Measurements from ENCODE around the gene PYCR2. TPM values are rescaled to one million over a fixed set of nuclear protein-coding genes. Genes with fewer than 3 reads are reported as not detected.

The PYCR2 gene
- total RNA-seq, 4 donors from 2014 or later, result 38.8 to 55.0 (median 41.0) TPM

DNA sequence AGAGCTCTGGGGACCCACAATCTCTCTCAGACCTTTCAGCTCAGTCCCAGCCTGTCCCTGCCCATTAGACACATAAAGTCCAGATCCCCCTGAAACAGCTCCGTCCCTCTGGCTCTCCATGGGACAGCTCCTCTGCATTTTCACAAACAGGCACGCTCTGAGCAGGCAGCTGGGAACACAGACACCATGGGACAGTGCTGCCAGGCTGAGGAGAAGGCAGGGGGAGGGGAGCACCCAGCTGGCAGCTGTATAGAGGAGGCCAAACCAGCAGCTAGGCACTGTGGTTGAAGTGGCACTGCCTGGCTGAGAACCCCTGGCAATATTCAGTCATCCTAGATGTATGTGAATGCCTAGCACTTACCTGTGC lies 43.8 kb downstream of the PYCR2 start:
- 95 to 100% methylated on average over 1 to 2 of the region's 2 CpGs for WGBS, 2 donors
- H3K4me3 ChIP-seq (replicated peaks in 1 of 3), result no peak overlapping the region
- peaks cover 16 to 42% of the 10 kb centered on the region in 2 donors for H3K4me1 ChIP-seq

DNA sequence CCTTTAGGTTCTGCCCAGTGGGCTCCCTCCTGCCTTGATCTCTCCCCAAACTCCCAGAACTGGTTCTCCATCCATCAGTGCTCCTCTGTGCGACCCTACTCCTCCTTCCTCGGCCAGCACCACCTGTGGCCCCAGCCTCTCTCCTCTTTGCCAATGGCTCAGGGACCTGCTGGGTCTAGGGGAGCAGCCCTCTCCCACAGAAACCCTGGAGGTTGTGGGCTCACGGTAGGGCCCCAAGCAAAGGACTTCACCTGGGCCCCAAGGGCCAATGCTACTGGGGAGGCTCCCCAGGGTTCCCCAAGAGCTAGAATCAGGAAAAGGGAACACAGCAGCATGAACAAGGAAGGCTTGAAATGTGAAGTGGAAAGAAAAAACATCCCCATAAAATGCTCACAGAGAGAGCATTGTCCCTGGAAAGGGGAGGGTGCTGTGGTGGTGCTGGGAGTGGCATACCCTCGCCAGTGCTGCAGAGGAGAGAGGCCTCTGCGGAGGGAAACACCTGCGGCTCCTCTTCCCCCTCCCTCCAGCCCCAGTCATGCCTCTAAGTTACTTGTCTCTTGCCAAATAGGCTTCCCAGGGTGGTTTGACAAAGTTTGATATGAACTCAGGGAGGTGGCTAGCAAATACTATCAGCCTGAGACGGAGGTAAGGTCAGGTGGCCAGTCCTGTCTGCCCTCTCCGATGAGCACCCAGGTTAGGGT lies 44.4 kb downstream of the PYCR2 start:
- TF ChIP-seq, protein P1, sequence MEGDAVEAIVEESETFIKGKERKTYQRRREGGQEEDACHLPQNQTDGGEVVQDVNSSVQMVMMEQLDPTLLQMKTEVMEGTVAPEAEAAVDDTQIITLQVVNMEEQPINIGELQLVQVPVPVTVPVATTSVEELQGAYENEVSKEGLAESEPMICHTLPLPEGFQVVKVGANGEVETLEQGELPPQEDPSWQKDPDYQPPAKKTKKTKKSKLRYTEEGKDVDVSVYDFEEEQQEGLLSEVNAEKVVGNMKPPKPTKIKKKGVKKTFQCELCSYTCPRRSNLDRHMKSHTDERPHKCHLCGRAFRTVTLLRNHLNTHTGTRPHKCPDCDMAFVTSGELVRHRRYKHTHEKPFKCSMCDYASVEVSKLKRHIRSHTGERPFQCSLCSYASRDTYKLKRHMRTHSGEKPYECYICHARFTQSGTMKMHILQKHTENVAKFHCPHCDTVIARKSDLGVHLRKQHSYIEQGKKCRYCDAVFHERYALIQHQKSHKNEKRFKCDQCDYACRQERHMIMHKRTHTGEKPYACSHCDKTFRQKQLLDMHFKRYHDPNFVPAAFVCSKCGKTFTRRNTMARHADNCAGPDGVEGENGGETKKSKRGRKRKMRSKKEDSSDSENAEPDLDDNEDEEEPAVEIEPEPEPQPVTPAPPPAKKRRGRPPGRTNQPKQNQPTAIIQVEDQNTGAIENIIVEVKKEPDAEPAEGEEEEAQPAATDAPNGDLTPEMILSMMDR (IDR thresholded peaks at IDR 0.05), result no peak
- TF ChIP-seq POLR2A (IDR thresholded peaks at IDR 0.05), result no peak
- peaks cover 8% of the 10 kb centered on the region in 2 donors for H3K36me3 ChIP-seq
- peak overlapping the region in 1 of 3 donors; percentile 36 for H3K27ac ChIP-seq
- 71 to 80% methylated on average over 8 of the region's 8 CpGs for WGBS, 2 donors
- no peaks in the 10 kb centered on the region for H3K27me3 ChIP-seq
- H3K4me3 ChIP-seq (replicated peaks in 1 of 3), result no peak overlapping the region
- intact Hi-C loops (cut with DNase I), result loop anchor here (10.0 kb wide), 1 partner anchor 65 kb away; the partner anchor contains the start of gene EPHX1
- peaks cover 16 to 42% of the 10 kb centered on the region in 2 donors for H3K4me1 ChIP-seq
- no peak for DNase-seq
- H3K9me3 ChIP-seq, result no peaks in the 10 kb centered on the region

More for the DNA sequence above, 43.8 kb downstream of the PYCR2 start:
- H3K36me3 ChIP-seq, result peaks cover 4 to 8% of the 10 kb centered on the region in 2 donors
- TF ChIP-seq, protein P1 (IDR thresholded peaks at IDR 0.05), result no peak
- TF ChIP-seq POLR2A (IDR thresholded peaks at IDR 0.05), result no peak
- DNase-seq, result peak; percentile 20 to 35
- H3K27me3 ChIP-seq, result no peaks in the 10 kb centered on the region
- intact Hi-C loops (cut with DNase I), result loop anchor here (10.0 kb wide), 1 partner anchor 65 kb away; the partner anchor contains the start of gene EPHX1
- H3K27ac ChIP-seq, result peak overlapping the region in 1 of 3 donors; percentile 92
- no peaks in the 10 kb centered on the region for H3K9me3 ChIP-seq

DNA sequence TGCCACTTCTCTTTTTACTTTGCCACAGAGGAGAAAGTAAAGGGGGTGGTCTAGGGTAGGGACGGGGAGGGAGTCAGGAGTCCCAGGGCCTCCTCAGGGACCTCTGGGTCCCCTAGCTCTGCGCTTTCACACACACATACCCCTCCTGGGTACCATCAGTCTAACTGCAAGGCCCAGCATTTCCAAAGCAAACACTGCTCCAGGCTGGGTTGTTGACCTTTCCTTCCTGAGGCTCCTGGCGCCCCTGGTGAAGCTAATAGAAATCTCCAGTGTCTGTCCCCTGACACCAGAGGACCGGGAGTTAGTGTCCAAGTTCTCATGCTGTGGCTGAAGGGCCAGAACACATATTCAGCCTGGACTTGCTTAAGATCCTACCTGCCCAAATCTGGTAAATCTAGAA lies 45.8 kb downstream of the PYCR2 start:
- WGBS, 2 donors, result 84 to 89% methylated on average over 4 of the region's 4 CpGs
- peaks cover 15 to 40% of the 10 kb centered on the region in 2 donors for H3K4me1 ChIP-seq
- no peaks in the 10 kb centered on the region for H3K9me3 ChIP-seq

DNA sequence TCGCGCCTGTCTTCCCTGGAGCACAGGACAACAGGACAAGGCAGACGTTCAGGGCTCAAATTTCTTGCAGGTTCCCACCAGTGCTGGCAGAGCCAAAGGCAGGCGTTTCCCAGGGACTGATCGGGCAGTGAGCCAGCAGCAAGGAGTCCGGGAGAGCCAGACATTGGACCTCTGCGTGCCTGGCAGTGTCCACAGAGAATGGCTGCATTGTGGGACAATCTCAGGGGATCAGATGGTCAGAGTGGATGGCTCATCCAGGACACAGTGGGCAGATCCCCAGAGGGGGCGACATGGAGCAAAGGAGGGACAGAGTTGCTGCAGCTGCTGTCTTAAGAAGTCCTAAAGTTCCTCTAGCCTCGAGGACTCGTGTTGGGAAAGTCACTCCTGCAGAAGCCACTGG lies 46.5 kb downstream of the PYCR2 start:
- peak; percentile 43 to 45 for DNase-seq
- H3K27ac ChIP-seq, result no peak overlapping the region
- no peak for TF ChIP-seq POLR2A (IDR thresholded peaks at IDR 0.05)
- TF ChIP-seq, protein P1 (IDR thresholded peaks at IDR 0.05), result peak in 2 of 6 experiments; percentile 15 to 45
- H3K36me3 ChIP-seq, result peaks cover 8 to 19% of the 10 kb centered on the region in 2 donors
- no peaks in the 10 kb centered on the region for H3K9me3 ChIP-seq
- WGBS, 2 donors, result 47 to 60% methylated on average over 2 to 9 of the region's 10 CpGs
- intact Hi-C loops (cut with DNase I), result no loop called here
- no peak overlapping the region for H3K4me3 ChIP-seq (replicated peaks in 1 of 3)
- peaks cover 12 to 38% of the 10 kb centered on the region in 2 donors for H3K4me1 ChIP-seq
- H3K27me3 ChIP-seq, result no peaks in the 10 kb centered on the region

More for the DNA sequence above, 45.8 kb downstream of the PYCR2 start:
- Histone ChIP-seq H3K36me3 (peaks cover 8 to 14% of the 10 kb centered on the region in 2 donors), H3K4me3 (replicated peaks in 1 of 3) (no peak overlapping the region), H3K27ac (peak overlapping the region in 2 of 3 donors; percentile 4 to 9), H3K27me3 (no peaks in the 10 kb centered on the region)
- no peak for DNase-seq
- intact Hi-C loops (cut with DNase I), result no loop called here
- TF ChIP-seq, protein P1 (IDR thresholded peaks at IDR 0.05), result no peak
- TF ChIP-seq POLR2A (IDR thresholded peaks at IDR 0.05), result no peak

DNA sequence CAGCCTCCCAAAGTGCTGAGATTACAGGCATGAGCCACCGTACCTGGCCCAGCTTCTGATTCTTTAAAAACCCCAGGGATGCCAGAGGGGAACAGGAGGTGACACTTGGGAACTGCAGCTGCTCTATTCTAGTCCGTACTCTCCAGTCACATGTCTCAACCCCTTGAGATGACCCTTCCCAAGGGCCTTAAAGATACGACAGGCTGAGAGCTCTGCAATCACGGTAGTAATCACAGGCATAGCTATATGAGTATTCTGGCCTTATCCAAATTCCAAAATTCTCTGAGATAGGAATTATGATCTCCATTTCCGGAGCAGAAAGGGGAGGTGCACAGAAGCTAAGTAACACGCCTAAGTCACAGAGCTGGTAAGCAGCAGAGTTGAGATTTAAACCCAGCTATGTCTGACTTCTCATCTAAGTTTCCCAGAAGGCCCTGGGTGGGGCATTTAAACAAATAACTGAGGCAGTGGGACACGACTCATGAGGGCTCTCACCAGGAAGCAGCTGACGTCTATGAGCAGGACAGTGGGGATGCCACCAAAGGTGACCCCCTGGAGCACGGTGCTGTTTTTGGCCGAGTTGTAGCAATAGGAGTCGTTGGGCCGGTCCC lies 47.0 kb downstream of the PYCR2 start:
- peaks cover 12 to 38% of the 10 kb centered on the region in 2 donors for H3K4me1 ChIP-seq
- intact Hi-C loops (cut with DNase I), result no loop called here
- TF ChIP-seq, protein P1 (IDR thresholded peaks at IDR 0.05), result no peak
- no peak for TF ChIP-seq POLR2A (IDR thresholded peaks at IDR 0.05)
- no peak overlapping the region for H3K27ac ChIP-seq
- DNase-seq, result no peak
- no peak overlapping the region for H3K4me3 ChIP-seq (replicated peaks in 1 of 3)
- H3K9me3 ChIP-seq, result no peaks in the 10 kb centered on the region
- no peaks in the 10 kb centered on the region for H3K27me3 ChIP-seq
- WGBS, 2 donors, result 87 to 91% methylated on average over 9 to 11 of the region's 12 CpGs
- peaks cover 8 to 19% of the 10 kb centered on the region in 2 donors for H3K36me3 ChIP-seq
